NCI-H526 (cell line): Measurements from ENCODE around the gene GAL.

Source experiments
- DNase-seq, 2 experiments: peaks; one replicate each; lab custom pipeline; 2025; lab: John Stamatoyannopoulos, UW

GAL gene

GRCh38 chr11:68680541-68681231, 3.7 kb upstream of the GAL start:
- no peak for DNase-seq

DNA sequence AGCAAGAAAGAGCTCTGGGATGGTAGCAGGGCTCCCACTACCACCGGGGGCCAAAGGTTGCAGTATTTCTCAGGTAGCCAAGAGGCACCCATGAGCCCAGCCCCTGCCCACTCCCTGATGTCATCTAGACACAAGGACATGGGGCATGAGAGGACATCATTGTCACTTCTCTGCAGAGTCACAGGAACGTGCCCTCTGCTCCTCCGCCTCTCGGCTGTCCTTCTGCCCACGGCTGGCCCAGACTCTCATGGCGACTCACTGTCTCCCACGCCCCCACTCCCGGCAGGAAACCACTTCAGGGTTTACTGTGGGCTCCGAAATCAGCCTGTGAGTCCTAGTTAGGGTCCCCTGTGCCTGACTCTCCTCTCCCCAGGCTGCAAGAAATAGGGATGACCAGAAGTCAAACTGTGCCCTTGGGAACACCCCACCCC, 1.8 kb upstream of the GAL start:
- DNase-seq, result no peak

DNA sequence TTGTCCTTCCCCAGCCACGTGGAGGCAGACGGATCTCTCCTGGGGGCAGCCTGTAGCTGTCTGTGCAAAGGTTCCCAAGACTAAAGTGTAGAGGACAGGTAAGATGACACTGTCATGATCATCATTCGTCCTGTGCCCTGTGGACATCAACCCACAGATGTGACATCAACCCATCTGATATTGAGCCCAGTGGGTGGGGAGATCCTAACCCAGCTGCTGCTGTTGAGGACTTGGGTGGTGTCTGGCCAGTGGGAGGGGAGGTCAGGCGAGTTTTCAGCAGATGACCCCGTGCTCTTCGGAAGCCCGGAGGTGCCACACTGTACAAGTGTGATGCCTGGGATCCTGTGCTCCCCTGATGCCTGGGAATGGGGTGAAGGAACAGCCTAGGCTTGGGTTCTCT, 1.2 kb upstream of the GAL start:
- DNase-seq, result no peak

- no peak for DNase-seq
Measured at GRCh38 chr11:68683536-68684384, 584 bp upstream of the GAL start.

GRCh38 chr11:68685656-68686380, 1.5 kb downstream of the GAL start:
- no peak for DNase-seq

GRCh38 chr11:68686486-68686885, 2.1 kb downstream of the GAL start:
- DNase-seq, result no peak

DNA sequence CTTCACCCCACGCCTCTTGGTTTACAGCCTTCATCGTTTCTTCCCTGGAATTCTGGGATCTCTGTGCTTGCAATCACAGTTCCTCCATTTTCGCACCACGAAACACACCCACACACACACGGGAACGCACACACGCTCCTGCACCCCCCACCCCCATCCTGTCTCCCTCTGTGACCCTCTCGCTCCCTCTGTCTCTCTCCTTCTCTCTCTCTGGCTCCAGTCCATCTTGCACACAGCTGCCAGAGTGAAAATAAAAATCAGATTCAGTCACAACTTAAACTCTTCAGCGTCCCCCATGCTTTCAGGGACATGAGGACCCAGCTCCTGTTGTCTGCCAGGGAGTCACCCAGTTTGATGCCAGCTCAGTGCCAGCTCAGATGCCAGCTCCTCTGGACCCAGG, 3.0 kb downstream of the GAL start:
- DNase-seq, result no peak

DNA sequence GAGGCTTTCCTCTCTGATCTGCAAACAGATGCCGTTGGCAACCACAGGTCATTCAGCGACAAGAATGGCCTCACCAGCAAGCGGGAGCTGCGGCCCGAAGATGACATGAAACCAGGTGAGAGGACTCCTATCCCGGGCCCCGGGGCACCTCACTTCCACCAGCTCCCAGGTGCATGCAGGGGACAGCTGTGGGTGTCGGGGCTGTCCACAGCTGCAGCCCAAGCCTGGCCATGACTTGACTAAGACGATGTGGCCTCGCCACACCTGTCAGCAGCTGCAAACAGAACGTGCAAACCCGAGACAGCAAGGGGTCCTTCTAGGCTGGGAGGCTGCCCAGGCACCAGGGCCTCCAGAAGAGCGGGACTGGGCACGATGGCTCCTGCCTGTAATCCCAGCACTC, 3.6 kb downstream of the GAL start:
- no peak for DNase-seq

DNA sequence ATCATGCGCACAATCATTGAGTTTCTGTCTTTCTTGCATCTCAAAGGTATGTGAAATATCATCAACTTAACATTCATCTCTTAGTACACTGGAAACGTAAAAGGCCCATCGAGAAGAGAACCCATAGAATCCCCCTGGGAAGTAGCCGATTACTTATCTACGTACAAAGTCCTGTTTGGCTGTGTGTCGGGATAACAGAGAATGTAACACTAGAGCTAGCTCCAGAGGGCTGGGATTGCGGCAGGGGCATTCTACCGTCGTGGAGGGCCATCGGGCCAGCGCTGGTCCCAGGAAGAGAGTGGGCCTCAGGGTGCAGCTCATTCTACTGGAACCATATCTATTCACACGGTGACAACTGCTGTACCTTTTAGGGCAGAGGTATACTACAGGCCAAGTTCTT, 4.5 kb downstream of the GAL start:
- no peak for DNase-seq

- DNase-seq, result no peak
Measured at GRCh38 chr11:68689737-68690625, 5.6 kb downstream of the GAL start.

DNA sequence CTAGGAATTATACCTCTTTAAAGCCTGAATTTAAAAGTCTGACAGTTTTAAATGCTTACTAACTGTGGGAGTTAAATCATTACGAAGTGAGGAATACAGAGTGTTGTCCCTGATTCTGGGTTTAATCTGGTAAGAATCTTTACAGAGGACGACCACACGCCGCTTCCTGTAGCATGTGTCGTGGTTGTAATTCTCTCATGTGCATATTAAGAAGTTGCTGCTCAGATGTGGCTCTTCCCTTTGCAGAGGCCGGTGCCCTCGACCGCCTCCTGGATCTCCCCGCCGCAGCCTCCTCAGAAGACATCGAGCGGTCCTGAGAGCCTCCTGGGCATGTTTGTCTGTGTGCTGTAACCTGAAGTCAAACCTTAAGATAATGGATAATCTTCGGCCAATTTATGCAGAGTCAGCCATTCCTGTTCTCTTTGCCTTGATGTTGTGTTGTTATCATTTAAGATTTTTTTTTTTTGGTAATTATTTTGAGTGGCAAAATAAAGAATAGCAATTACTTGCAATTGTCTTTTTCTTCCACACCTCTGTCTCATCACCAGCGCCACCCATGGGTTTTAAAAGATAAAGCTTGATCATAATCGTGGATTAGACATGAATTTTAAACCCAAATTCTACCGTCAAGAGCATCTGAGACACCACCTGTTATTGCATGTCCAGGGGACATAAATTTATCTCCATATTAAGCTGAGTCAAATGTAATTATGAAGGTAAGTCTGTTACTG, 6.5 kb downstream of the GAL start:
- DNase-seq, result no peak

- DNase-seq, result no peak
Measured at GRCh38 chr11:68691402-68691784, 7.0 kb downstream of the GAL start.

DNA sequence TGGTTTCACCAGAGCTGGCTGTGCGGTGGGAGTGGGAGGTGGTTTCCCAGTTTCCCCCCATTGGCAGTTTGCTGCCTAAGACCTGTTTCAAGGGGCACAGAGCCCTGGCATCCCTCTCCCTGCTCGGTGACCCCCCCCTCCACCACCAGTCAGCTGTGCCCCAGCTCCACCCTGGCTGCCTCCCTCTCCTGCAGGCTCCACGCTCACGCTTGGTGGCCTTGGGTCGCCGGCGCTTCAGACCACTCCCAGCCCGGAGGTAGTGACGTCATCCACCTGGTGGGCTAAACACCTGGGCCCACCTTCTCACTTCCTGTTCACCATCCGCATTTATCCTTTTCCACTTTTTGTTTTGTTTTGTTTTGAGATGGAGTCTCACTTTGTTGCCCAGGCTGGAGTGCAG, 7.8 kb downstream of the GAL start:
- no peak for DNase-seq

DNA sequence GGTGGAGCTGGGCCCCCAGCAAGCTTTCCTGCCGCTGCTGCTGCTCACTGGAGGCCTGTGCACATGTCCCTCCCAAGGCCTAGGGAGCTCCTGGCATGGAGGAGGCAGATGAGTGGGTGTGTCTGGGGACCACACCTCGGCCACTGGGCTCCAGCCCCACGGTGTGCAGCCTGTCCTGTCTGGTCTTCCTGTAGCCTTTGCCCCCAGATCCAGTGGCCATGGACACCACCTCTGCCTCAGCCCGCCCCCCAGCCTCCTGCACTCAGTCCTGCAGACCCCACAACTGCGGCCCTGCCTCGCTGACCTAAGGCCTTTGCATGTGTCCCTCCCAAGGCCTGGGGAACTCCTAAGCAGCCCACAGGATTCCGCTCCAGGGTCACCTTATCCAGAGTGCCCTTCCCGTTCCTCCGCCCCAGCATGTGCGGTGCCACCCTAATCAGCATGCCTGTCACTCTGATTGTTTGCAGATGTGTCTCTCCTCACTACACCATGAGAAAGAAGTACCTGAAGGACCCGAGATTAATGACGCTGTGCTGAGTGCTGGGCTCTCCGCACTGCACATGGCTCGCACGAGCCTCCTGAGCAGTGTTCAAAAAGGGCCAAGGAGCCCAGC, 8.6 kb downstream of the GAL start:
- no peak for DNase-seq

- no peak for DNase-seq
Measured at GRCh38 chr11:68693484-68693882, 9.1 kb downstream of the GAL start.

- no peak for DNase-seq
Measured at GRCh38 chr11:68694431-68695297, 10.3 kb downstream of the GAL start.

DNA sequence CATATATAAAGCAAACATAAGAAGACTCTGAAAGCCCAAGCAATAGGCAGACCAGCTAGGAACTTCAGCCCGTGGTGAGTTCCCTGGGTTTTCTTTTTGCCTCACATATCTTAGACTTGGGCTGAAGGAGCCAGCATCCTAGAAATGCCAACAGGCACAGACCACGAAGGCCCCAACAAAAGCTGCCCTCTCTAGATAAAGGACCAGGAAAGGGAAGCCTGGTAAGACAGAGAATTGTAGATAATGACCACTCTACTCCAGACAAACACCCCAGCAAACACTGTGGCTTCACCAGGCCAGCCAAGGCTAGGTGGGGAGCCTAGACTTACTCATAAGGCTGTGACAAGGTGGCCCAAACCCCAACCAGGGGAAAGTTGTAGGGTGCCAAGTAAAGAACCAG, 11.2 kb downstream of the GAL start:
- DNase-seq, result no peak

DNA sequence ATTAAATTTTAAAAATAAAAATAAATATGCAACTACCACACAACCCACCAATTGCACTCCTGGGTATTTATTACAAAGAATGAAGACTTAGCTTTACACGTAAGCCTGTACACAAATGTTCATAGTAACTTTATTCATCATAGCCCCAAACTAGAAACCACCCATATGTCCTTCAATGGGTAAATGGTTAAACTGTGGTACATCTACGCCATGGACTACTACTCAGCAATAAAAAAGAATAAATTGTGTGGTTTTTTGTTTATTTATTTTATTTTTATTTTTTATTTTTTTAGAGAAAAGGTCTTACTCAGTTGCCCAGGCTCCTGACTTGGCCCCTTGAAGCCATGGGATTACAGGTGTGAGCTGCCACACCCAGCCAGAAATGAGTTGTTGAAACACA, 14.6 kb downstream of the GAL start:
- no peak for DNase-seq

- DNase-seq, result no peak
Measured at GRCh38 chr11:68704887-68705286, 20.5 kb downstream of the GAL start.

GRCh38 chr11:68707527-68707926, 23.2 kb downstream of the GAL start:
- no peak for DNase-seq
